Body of pancreas (tissue), 4 donors: ENCODE measurements around the gene ANXA8L1.

Experiments
- CTCF ChIP-seq, 7 experiments: fragments of 450-650 bp in 4 of 7; fragments of 200-600 bp in 3 of 7; sonication (generic) in 3 of 7; IDR thresholded peaks; one replicate each; pipeline ENCODE4 v1.5.1; 2016 to 2019; ENCODE audit warnings: antibody characterized with exemption in 7 of 7
- POLR2A ChIP-seq, 3 donors: fragments of 450-650 bp; IDR thresholded peaks; one replicate each; pipeline ENCODE4 v1.6.1; 2016; ENCODE audit warnings: antibody characterized with exemption in 3 of 3, mild to moderate bottlenecking in 2 of 3

GRCh38 chr10:46329690-46330016, 45.9 kb upstream of the ANXA8L1 start:
- TF ChIP-seq POLR2A (IDR thresholded peaks at IDR 0.05) = no peak
- TF ChIP-seq CTCF (IDR thresholded peaks at IDR 0.05) = no peak
